Kidney capillary endothelial cell (primary cell): Measurements from ENCODE around the gene RRM1.
"Not testable (repeated sequence)": the region's sequence is repeated elsewhere in the genome, so short reads cannot be mapped to it uniquely, and the experiment has no call there.

Experiments
- DNase-seq: peaks from one replicate; pipeline ENCODE4 v3.0.0-alpha.2; 2018; ENCODE audit warnings: low spot score

Gene RRM1

GRCh38 chr11:4094348-4095291 lies at the start of gene RRM1:
RRM1 (plus strand) TSS chr11:4094799; CDS start chr11:4095013, 214 bp downstream.
- DNase-seq, result peak; percentile 92

- no peak for DNase-seq
These were observed 49.5 kb upstream of the RRM1 start for GRCh38 chr11:4044976-4045646.

GRCh38 chr11:4048340-4048739 lies 46.3 kb upstream of the RRM1 start:
- DNase-seq, result no peak

- DNase-seq, result no peak
These were observed 45.6 kb upstream of the RRM1 start for GRCh38 chr11:4049006-4049405.

- DNase-seq, result no peak
These were observed 44.5 kb upstream of the RRM1 start for GRCh38 chr11:4050138-4050537.

- DNase-seq, result not testable (repeated sequence)
These were observed 41.4 kb upstream of the RRM1 start for GRCh38 chr11:4053200-4053599.

GRCh38 chr11:4054643-4055042 lies 40.0 kb upstream of the RRM1 start:
- no peak for DNase-seq

- DNase-seq, result no peak
These were observed 35.2 kb upstream of the RRM1 start for GRCh38 chr11:4059424-4059823.

GRCh38 chr11:4060182-4060923 lies 34.2 kb upstream of the RRM1 start:
- DNase-seq, result no peak

GRCh38 chr11:4061700-4062099 lies 32.9 kb upstream of the RRM1 start:
- no peak for DNase-seq

GRCh38 chr11:4063348-4063747 lies 31.3 kb upstream of the RRM1 start:
- DNase-seq, result no peak

- no peak for DNase-seq
These were observed 30.2 kb upstream of the RRM1 start for GRCh38 chr11:4064278-4064955.

GRCh38 chr11:4065086-4065485 lies 29.5 kb upstream of the RRM1 start:
- DNase-seq, result no peak

GRCh38 chr11:4065601-4066377 lies 28.8 kb upstream of the RRM1 start:
- DNase-seq, result no peak

- DNase-seq, result no peak
These were observed 27.7 kb upstream of the RRM1 start for GRCh38 chr11:4066910-4067309.

GRCh38 chr11:4068962-4069361 lies 25.6 kb upstream of the RRM1 start:
- no peak for DNase-seq

GRCh38 chr11:4071325-4071724 lies 23.3 kb upstream of the RRM1 start:
- DNase-seq, result no peak

GRCh38 chr11:4071914-4072313 lies 22.7 kb upstream of the RRM1 start:
- DNase-seq, result no peak

GRCh38 chr11:4072668-4073285 lies 21.8 kb upstream of the RRM1 start:
- DNase-seq, result peak; percentile 79

- DNase-seq, result no peak
These were observed 20.3 kb upstream of the RRM1 start for GRCh38 chr11:4074266-4074665.

- no peak for DNase-seq
These were observed 17.8 kb upstream of the RRM1 start for GRCh38 chr11:4076774-4077173.
